ENCODE data around the gene SIPA1L3. TPM values are rescaled to one million over a fixed set of nuclear protein-coding genes. Genes with fewer than 3 reads are reported as not detected.

The SIPA1L3 gene
- total and polyA plus RNA-seq, 4 donors: 9.6 to 50.5 (median 27.6) TPM

GRCh38 chr19:38221421-38221820 is 314.4 kb downstream of the SIPA1L3 start:
- no peak for TF ChIP-seq CTCF (IDR thresholded peaks at IDR 0.05; ENCODE audit: control extremely low read depth, extremely low read depth)
- H3K4me3 ChIP-seq: no peak overlapping the region
- H3K9ac ChIP-seq (ENCODE audit: insufficient read depth in 1 of 2, low read length in 2 of 2): no peak overlapping the region
- H3K4me1 ChIP-seq (ENCODE audit: control insufficient read depth in 5 of 5, insufficient read depth in 5 of 5, low read length in 5 of 5): peaks cover 0 to 8% (median 4%) of the 10 kb centered on the region in 5 donors
- no peak for ATAC-seq (ENCODE audit: insufficient read depth, low FRiP score)
- peaks cover 3 to 12% (median 6%) of the 10 kb centered on the region in 3 donors for H3K27me3 ChIP-seq (ENCODE audit: control insufficient read depth in 3 of 3, insufficient read depth in 3 of 3, low read length in 2 of 3)
- no peak for DNase-seq
- H3K36me3 ChIP-seq (ENCODE audit: control insufficient read depth in 4 of 4, insufficient read depth in 4 of 4, low read length in 4 of 4): no peaks in the 10 kb centered on the region
- no peak overlapping the region for H3K27ac ChIP-seq (ENCODE audit: low read depth in 1 of 2, low read length in 1 of 2)
- 92 to 93% methylated on average over 6 of the region's 6 CpGs for WGBS, 2 donors
- H3K9me3 ChIP-seq (ENCODE audit: control insufficient read depth in 4 of 4, insufficient read depth in 3 of 4, low read length in 3 of 4): peaks cover 0 to 1% (median 0%) of the 10 kb centered on the region in 4 donors

- TF ChIP-seq CTCF (IDR thresholded peaks at IDR 0.05; ENCODE audit: control extremely low read depth, extremely low read depth): no peak
- H3K27me3 ChIP-seq (ENCODE audit: control insufficient read depth in 3 of 3, insufficient read depth in 3 of 3, low read length in 2 of 3): peaks cover 3 to 12% (median 6%) of the 10 kb centered on the region in 3 donors
- no peak for DNase-seq
These were observed 315.2 kb downstream of the SIPA1L3 start for GRCh38 chr19:38221919-38222830.

GRCh38 chr19:38223119-38223523 is 316.1 kb downstream of the SIPA1L3 start:
- WGBS, 2 donors: 90 to 92% methylated on average over 3 of the region's 3 CpGs
- no peak for TF ChIP-seq CTCF (IDR thresholded peaks at IDR 0.05; ENCODE audit: control extremely low read depth, extremely low read depth)
- ATAC-seq (ENCODE audit: insufficient read depth, low FRiP score): no peak
- Histone ChIP-seq H3K27me3 (ENCODE audit: control insufficient read depth in 3 of 3, insufficient read depth in 3 of 3, low read length in 2 of 3) (peaks cover 3 to 13% (median 12%) of the 10 kb centered on the region in 3 donors), H3K27ac (ENCODE audit: low read depth in 1 of 2, low read length in 1 of 2) (no peak overlapping the region), H3K4me3 (no peak overlapping the region), H3K4me1 (ENCODE audit: control insufficient read depth in 5 of 5, insufficient read depth in 5 of 5, low read length in 5 of 5) (peaks cover 0 to 8% (median 4%) of the 10 kb centered on the region in 5 donors), H3K9ac (ENCODE audit: insufficient read depth in 1 of 2, low read length in 2 of 2) (no peak overlapping the region), H3K36me3 (ENCODE audit: control insufficient read depth in 4 of 4, insufficient read depth in 4 of 4, low read length in 4 of 4) (no peaks in the 10 kb centered on the region), H3K9me3 (ENCODE audit: control insufficient read depth in 4 of 4, insufficient read depth in 3 of 4, low read length in 3 of 4) (peaks cover 0 to 5% (median 0%) of the 10 kb centered on the region in 4 donors)
- no peak for DNase-seq

More at GRCh38 chr19:38221919-38222830, 315.2 kb downstream of the SIPA1L3 start:
- Histone ChIP-seq H3K9me3 (ENCODE audit: control insufficient read depth in 4 of 4, insufficient read depth in 3 of 4, low read length in 3 of 4) (peaks cover 0 to 5% (median 0%) of the 10 kb centered on the region in 4 donors), H3K27ac (ENCODE audit: low read depth in 1 of 2, low read length in 1 of 2) (no peak overlapping the region), H3K4me3 (no peak overlapping the region), H3K9ac (ENCODE audit: insufficient read depth in 1 of 2, low read length in 2 of 2) (no peak overlapping the region), H3K36me3 (ENCODE audit: control insufficient read depth in 4 of 4, insufficient read depth in 4 of 4, low read length in 4 of 4) (no peaks in the 10 kb centered on the region), H3K4me1 (ENCODE audit: control insufficient read depth in 5 of 5, insufficient read depth in 5 of 5, low read length in 5 of 5) (peaks cover 0 to 8% (median 4%) of the 10 kb centered on the region in 5 donors)
- ATAC-seq (ENCODE audit: insufficient read depth, low FRiP score): no peak
- 48 to 49% methylated on average over 58 to 64 of the region's 64 CpGs for WGBS, 2 donors

Data from lung (tissue), 12 donors.